HEK293 (cell line): ENCODE measurements around the gene DUS1L.

Experiments
- CTCF ChIA-PET: fragments of 350-600 bp; formaldehyde crosslinking; extraction: SDS; loops from one replicate; lab custom pipeline; 2021; ENCODE audit warnings: antibody characterized with exemption; lab: Yijun Ruan, JAX
- POLR2A ChIA-PET: fragments of 300-600 bp; formaldehyde crosslinking; extraction: SDS; loops from one replicate; lab custom pipeline; 2020; ENCODE audit warnings: antibody characterized with exemption, inconsistent platforms; lab: Yijun Ruan, JAX
- H3K27ac ChIP-seq: fragments of 200-500 bp; sonication (Bioruptor generic); 2 replicates; pipeline ENCODE4 v1.5.1; 2014; ENCODE audit warnings: low read depth, low read length, control low read depth, inconsistent platforms; ENCODE audit errors: extremely low read depth
- H3K36me3 ChIP-seq, 2 experiments: fragments of 200-500 bp in 1 of 2; sonication (Bioruptor generic) in 1 of 2; 1 replicate in 1 of 2; 2 replicates in 1 of 2; pipeline ENCODE4 v1.5.1; 2014 to 2017; ENCODE audit warnings: inconsistent platforms in 2 of 2, low read length in 2 of 2; ENCODE audit not compliant: control insufficient read depth in 2 of 2, insufficient read depth in 1 of 2
- H3K4me1 ChIP-seq: fragments of 200-500 bp; sonication (Bioruptor generic); 2 replicates; pipeline ENCODE4 v1.5.1; 2014; ENCODE audit warnings: mild to moderate bottlenecking, low read length, inconsistent platforms; ENCODE audit not compliant: control insufficient read depth, insufficient read depth
- H3K4me3 ChIP-seq: 2 replicates; pipeline ENCODE4 v1.5.1; 2011; ENCODE audit warnings: low read depth, mild to moderate bottlenecking, control low read depth, low read length, moderate library complexity
- H3K9me3 ChIP-seq: fragments of 200-500 bp; sonication (Bioruptor generic); 2 replicates; pipeline ENCODE4 v1.5.1; 2014; ENCODE audit warnings: low read depth, low read length, inconsistent platforms; ENCODE audit not compliant: control insufficient read depth, insufficient read depth
- GLIS1 ChIP-seq: fragments of 450-650 bp; formaldehyde crosslinking; IDR thresholded peaks from 2 replicates; pipeline ENCODE4 v1.5.1; 2016; ENCODE audit warnings: missing biosample characterization, missing genetic modification characterization
- SP2 ChIP-seq: fragments of 450-650 bp; formaldehyde crosslinking; IDR thresholded peaks from 2 replicates; pipeline ENCODE4 v1.5.1; 2016; ENCODE audit warnings: missing biosample characterization, missing genetic modification characterization
- ZFP69B ChIP-seq: fragments of 450-650 bp; formaldehyde crosslinking; IDR thresholded peaks from 2 replicates; pipeline ENCODE4 v1.5.1; 2016; ENCODE audit warnings: missing biosample characterization, missing genetic modification characterization
- ZNF155 ChIP-seq: fragments of 450-650 bp; formaldehyde crosslinking; IDR thresholded peaks from 2 replicates; pipeline ENCODE4 v1.5.1; 2016; ENCODE audit warnings: missing biosample characterization, missing genetic modification characterization
- ZNF16 ChIP-seq: fragments of 450-650 bp; formaldehyde crosslinking; IDR thresholded peaks from 2 replicates; pipeline ENCODE4 v1.5.1; 2016; ENCODE audit warnings: low read depth, missing biosample characterization, missing genetic modification characterization
- ZNF248 ChIP-seq: fragments of 450-650 bp; formaldehyde crosslinking; IDR thresholded peaks from 2 replicates; pipeline ENCODE4 v1.5.1; 2017; ENCODE audit warnings: missing biosample characterization, missing genetic modification characterization
- ZNF302 ChIP-seq: fragments of 450-650 bp; formaldehyde crosslinking; IDR thresholded peaks from 2 replicates; pipeline ENCODE4 v1.5.1; 2016; ENCODE audit warnings: missing biosample characterization, missing genetic modification characterization, low read depth
- ZNF544 ChIP-seq: fragments of 450-650 bp; formaldehyde crosslinking; IDR thresholded peaks from 2 replicates; pipeline ENCODE4 v1.5.0; 2017; ENCODE audit warnings: missing biosample characterization, missing genetic modification characterization
- ZNF600 ChIP-seq: fragments of 450-650 bp; formaldehyde crosslinking; IDR thresholded peaks from 2 replicates; pipeline ENCODE4 v1.5.1; 2016; ENCODE audit warnings: missing biosample characterization, missing genetic modification characterization
- ZNF626 ChIP-seq: fragments of 450-650 bp; sonication (Bioruptor Pico); formaldehyde crosslinking; IDR thresholded peaks from 2 replicates; pipeline ENCODE4 v1.5.1; 2018; ENCODE audit warnings: missing biosample characterization, missing genetic modification characterization, inconsistent platforms
- ZNF654 ChIP-seq: fragments of 450-650 bp; formaldehyde crosslinking; IDR thresholded peaks from 2 replicates; pipeline ENCODE4 v1.5.1; 2016; ENCODE audit warnings: low read depth, missing biosample characterization, missing genetic modification characterization
- TF ChIP-seq, protein P1 (sequence below): fragments of 450-650 bp; formaldehyde crosslinking; IDR thresholded peaks from 2 replicates; pipeline ENCODE4 v1.5.1; 2016; ENCODE audit warnings: missing biosample characterization, missing genetic modification characterization
- TF ChIP-seq, protein P2 (sequence below): fragments of 450-650 bp; formaldehyde crosslinking; IDR thresholded peaks from 2 replicates; pipeline ENCODE4 v1.5.1; 2016; ENCODE audit warnings: missing biosample characterization, missing genetic modification characterization
- TF ChIP-seq, protein P3 (sequence below): fragments of 450-650 bp; formaldehyde crosslinking; IDR thresholded peaks from 2 replicates; pipeline ENCODE4 v1.5.1; 2016; ENCODE audit warnings: missing biosample characterization, missing genetic modification characterization
- TF ChIP-seq, protein P4 (sequence below): sonication (generic); formaldehyde crosslinking; IDR thresholded peaks from 2 replicates; pipeline ENCODE4 v1.8.1; 2022; ENCODE audit warnings: mild to moderate bottlenecking, moderate library complexity, missing genetic modification reagents

Gene DUS1L

DNA sequence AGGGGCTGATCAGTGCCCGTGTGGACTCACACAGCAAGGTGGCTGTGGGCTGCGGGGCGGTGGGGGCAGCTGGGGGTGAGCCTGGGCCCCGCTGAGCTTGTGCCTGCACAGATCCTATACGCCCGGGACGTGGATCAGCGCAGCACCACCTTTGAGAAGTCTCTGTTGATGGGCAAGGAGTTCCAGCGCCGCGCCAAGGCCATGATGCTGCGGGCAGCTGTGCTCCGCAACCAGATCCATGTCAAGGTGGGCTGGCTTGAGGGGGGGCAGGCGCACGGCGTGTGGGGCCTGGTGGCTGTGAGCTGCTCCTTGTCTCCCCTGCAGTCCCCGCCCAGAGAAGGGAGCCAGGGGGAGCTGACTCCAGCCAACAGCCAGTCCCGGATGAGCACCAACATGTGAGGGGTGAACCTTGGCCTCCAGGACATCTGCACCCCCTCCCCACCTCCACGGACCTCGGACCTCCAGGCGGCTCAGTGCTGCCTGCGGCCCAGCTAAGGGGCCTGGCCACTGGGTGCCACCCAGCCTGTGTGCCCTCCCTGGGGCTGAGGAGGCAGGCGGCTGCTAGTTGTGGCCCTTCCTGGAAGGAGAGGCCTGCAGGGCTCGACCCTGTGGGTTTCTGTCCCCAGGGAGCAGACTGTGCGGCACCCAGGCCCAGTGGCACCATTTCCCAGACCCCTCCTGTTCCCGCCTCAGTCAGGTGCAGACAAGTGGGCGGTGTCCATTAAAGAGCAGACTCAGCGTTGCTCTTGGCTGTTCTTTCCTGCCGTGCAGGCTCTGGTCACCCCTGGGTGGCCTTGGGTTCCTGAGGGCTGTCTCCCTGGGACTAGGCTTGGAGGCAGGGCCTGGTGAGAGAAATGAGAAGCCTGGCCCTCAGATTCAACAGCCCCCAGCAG, 8.6 kb downstream of the DUS1L start (continued):
- TF ChIP-seq ZNF600 (tag by site-specific recombination) (peak; percentile 25; the same call in 1 of the 2 replicates), ZNF626 (no peak), ZNF155 (tag by site-specific recombination) (no peak), GLIS1 (tag by site-specific recombination) (peak; percentile 46), ZNF248 (no peak), ZNF302 (tag by site-specific recombination) (no peak), ZNF654 (tag by site-specific recombination) (no peak), ZNF16 (tag by site-specific recombination) (no peak), SP2 (tag by site-specific recombination) (0 out of 2 replicates have a peak, but pooled peaks have one; percentile 27), ZNF544 (tag by site-specific recombination) (no peak)
- TF ChIP-seq, protein P1, sequence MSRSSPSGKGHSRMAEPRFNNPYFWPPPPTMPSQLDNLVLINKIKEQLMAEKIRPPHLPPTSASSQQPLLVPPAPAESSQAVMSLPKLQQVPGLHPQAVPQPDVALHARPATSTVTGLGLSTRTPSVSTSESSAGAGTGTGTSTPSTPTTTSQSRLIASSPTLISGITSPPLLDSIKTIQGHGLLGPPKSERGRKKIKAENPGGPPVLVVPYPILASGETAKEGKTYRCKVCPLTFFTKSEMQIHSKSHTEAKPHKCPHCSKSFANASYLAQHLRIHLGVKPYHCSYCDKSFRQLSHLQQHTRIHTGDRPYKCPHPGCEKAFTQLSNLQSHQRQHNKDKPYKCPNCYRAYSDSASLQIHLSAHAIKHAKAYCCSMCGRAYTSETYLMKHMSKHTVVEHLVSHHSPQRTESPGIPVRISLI (tag by site-specific recombination): no peak
- TF ChIP-seq, protein P2, sequence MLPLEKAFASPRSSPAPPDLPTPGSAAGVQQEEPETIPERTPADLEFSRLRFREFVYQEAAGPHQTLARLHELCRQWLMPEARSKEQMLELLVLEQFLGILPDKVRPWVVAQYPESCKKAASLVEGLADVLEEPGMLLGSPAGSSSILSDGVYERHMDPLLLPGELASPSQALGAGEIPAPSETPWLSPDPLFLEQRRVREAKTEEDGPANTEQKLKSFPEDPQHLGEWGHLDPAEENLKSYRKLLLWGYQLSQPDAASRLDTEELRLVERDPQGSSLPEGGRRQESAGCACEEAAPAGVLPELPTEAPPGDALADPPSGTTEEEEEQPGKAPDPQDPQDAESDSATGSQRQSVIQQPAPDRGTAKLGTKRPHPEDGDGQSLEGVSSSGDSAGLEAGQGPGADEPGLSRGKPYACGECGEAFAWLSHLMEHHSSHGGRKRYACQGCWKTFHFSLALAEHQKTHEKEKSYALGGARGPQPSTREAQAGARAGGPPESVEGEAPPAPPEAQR: no peak

DNA sequence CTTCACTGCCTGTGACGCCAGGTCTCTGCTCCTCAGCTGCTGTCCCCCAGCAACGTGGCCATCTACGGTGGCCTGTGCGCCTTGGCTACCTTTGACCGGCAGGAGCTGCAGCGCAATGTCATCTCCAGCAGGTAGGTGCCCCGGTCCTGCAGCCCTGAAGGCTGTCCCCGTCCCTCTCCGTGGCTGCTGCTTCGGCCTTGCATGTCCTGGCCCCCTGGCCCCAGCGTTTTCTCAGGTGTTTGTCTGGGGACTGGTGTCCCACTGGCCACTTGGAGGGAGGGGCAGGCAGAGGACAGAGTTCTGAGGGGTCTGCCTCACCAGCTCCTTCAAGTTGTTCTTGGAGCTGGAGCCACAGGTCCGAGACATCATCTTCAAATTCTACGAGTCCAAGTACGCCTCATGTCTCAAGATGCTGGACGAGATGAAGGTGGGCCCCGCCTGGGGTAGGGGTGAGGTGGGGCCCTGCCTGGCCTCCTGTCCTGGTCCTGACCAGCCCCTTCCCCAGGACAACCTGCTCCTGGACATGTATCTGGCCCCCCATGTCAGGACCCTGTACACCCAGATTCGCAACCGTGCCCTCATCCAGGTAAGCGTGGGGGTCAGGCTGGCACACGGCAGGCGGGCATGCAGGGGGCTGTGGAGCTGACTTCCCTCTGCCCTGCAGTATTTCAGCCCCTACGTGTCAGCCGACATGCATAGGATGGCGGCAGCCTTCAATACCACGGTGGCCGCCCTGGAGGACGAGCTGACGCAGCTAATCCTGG, 9.5 kb downstream of the DUS1L start:
- peaks cover 3 to 82% of the 10 kb centered on the region in 2 experiments; a peak in 2 of 3 replicates for H3K36me3 ChIP-seq
- H3K9me3 ChIP-seq: no peaks in the 10 kb centered on the region
- H3K27ac ChIP-seq: peak overlapping the region; percentile 64
- H3K4me3 ChIP-seq: no peak overlapping the region
- ChIA-PET POLR2A (interaction anchor here (0.6 to 14.2 kb wide), 8 partner anchors 10 to 481 kb away, joined by 3 to 96 read pairs (median 4); partner anchors contain the start of genes DCXR and RAC3), CTCF (interaction anchor here (0.9 to 1.7 kb wide), 3 partner anchors 14 to 26 kb away, joined by 4 to 9 read pairs (median 5); partner anchors contain the start of gene DCXR)
- TF ChIP-seq, protein P3, sequence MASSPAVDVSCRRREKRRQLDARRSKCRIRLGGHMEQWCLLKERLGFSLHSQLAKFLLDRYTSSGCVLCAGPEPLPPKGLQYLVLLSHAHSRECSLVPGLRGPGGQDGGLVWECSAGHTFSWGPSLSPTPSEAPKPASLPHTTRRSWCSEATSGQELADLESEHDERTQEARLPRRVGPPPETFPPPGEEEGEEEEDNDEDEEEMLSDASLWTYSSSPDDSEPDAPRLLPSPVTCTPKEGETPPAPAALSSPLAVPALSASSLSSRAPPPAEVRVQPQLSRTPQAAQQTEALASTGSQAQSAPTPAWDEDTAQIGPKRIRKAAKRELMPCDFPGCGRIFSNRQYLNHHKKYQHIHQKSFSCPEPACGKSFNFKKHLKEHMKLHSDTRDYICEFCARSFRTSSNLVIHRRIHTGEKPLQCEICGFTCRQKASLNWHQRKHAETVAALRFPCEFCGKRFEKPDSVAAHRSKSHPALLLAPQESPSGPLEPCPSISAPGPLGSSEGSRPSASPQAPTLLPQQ: peak; percentile 87
- peak; percentile 93 for TF ChIP-seq ZFP69B (tag by site-specific recombination)
- TF ChIP-seq, protein P4, sequence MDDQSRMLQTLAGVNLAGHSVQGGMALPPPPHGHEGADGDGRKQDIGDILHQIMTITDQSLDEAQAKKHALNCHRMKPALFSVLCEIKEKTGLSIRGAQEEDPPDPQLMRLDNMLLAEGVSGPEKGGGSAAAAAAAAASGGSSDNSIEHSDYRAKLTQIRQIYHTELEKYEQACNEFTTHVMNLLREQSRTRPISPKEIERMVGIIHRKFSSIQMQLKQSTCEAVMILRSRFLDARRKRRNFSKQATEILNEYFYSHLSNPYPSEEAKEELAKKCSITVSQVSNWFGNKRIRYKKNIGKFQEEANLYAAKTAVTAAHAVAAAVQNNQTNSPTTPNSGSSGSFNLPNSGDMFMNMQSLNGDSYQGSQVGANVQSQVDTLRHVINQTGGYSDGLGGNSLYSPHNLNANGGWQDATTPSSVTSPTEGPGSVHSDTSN (CRISPR knock-in tag): no peak
- H3K4me1 ChIP-seq: peaks cover 4% of the 10 kb centered on the region; the same call in 1 of the 2 replicates
